ENCODE data around the gene ENTPD8.

- no peak for TF ChIP-seq CTCF (IDR thresholded peaks at IDR 0.05)
- no peak for TF ChIP-seq EP300 (IDR thresholded peaks at IDR 0.05)
These were observed 29.3 kb downstream of the ENTPD8 start for GRCh38 chr9:137411645-137412380.
